Glutamatergic neuron (in vitro differentiated cells): ENCODE results near the gene INPP4A. TPM values are rescaled to one million over a fixed set of nuclear protein-coding genes. Genes with fewer than 3 reads are reported as not detected.

Experiments
- DNase-seq: peaks from one replicate; pipeline ENCODE4 v3.0.0; 2022
- H3K27ac Mint-ChIP-seq: one replicate; pipeline ENCODE4 v1.8.0; 2020; ENCODE audit warnings: mild to moderate bottlenecking, mixed read lengths, inconsistent platforms; ENCODE audit not compliant: unreplicated experiment
- H3K27me3 Mint-ChIP-seq: one replicate; pipeline ENCODE4 v1.8.0; 2020; ENCODE audit warnings: mild to moderate bottlenecking, moderate library complexity, mixed read lengths, inconsistent platforms; ENCODE audit not compliant: unreplicated experiment
- H3K36me3 Mint-ChIP-seq: one replicate; pipeline ENCODE4 v1.8.0; 2020; ENCODE audit warnings: mild to moderate bottlenecking, mixed read lengths, inconsistent platforms; ENCODE audit not compliant: unreplicated experiment
- H3K4me1 Mint-ChIP-seq: one replicate; pipeline ENCODE4 v1.8.0; 2020; ENCODE audit warnings: mild to moderate bottlenecking, low read depth, mixed read lengths, inconsistent platforms; ENCODE audit not compliant: unreplicated experiment
- H3K4me3 Mint-ChIP-seq: one replicate; pipeline ENCODE4 v1.8.0; 2020; ENCODE audit warnings: mild to moderate bottlenecking, mixed read lengths, inconsistent platforms; ENCODE audit not compliant: unreplicated experiment
- H3K9me3 Mint-ChIP-seq: one replicate; pipeline ENCODE4 v1.8.0; 2020; ENCODE audit warnings: mild to moderate bottlenecking, moderate library complexity, mixed read lengths, inconsistent platforms; ENCODE audit not compliant: unreplicated experiment
- CTCF ChIP-seq: fragments of 200-600 bp; sonication (generic); IDR thresholded peaks from one replicate; pipeline ENCODE4 v1.5.0; 2021; ENCODE audit not compliant: partially characterized antibody, unreplicated experiment
- total RNA-seq: library from RNA; stranded (reverse); fragmentation: NEBNext Ultra II Directional; extraction: Animal tissue kit (Norgen Biotek cat#: 25700); gene quantifications from one replicate; pipeline ENCODE4 v1.2.1, GENCODE V29; 2021; ENCODE audit not compliant: unreplicated experiment

INPP4A gene
- total RNA-seq, 1 donor from 2014 or later: 54.5 TPM

GRCh38 chr2:98506881-98507280 lies 62.2 kb downstream of the INPP4A start:
- Mint-ChIP-seq H3K27ac (no peak overlapping the region), H3K36me3 (no peaks in the 10 kb centered on the region), H3K27me3 (peaks cover 4% of the 10 kb centered on the region), H3K4me3 (no peak overlapping the region), H3K9me3 (peaks cover 5% of the 10 kb centered on the region), H3K4me1 (peaks cover 2% of the 10 kb centered on the region)
- no peak for DNase-seq
- TF ChIP-seq CTCF: no peak

DNA sequence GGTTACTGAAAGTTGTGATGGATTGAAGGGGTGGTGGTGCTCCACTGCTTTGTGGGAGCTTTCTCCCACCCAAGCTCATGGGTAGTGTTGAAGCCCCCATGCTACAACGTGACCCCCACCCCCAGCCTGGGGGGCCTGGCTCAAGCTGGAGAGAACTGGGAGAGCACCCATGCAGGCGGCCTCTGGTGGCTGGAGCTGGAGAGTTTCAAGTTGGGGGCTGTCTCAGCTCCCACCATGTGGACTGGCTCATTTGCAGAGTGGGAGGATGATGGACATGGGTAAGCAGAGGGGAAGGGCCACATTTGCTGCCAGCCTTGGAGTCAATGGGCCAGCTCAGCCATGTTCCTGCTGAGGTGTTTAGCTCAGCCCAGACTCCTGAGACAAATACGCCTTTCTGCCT lies 62.8 kb downstream of the INPP4A start:
- peaks cover 3% of the 10 kb centered on the region for H3K9me3 Mint-ChIP-seq
- no peak for TF ChIP-seq CTCF
- peaks cover 2% of the 10 kb centered on the region for H3K4me1 Mint-ChIP-seq
- peak overlapping the region; percentile 2 for H3K27ac Mint-ChIP-seq
- H3K4me3 Mint-ChIP-seq: no peak overlapping the region
- peaks cover 4% of the 10 kb centered on the region for H3K27me3 Mint-ChIP-seq
- no peak for DNase-seq
- no peaks in the 10 kb centered on the region for H3K36me3 Mint-ChIP-seq

DNA sequence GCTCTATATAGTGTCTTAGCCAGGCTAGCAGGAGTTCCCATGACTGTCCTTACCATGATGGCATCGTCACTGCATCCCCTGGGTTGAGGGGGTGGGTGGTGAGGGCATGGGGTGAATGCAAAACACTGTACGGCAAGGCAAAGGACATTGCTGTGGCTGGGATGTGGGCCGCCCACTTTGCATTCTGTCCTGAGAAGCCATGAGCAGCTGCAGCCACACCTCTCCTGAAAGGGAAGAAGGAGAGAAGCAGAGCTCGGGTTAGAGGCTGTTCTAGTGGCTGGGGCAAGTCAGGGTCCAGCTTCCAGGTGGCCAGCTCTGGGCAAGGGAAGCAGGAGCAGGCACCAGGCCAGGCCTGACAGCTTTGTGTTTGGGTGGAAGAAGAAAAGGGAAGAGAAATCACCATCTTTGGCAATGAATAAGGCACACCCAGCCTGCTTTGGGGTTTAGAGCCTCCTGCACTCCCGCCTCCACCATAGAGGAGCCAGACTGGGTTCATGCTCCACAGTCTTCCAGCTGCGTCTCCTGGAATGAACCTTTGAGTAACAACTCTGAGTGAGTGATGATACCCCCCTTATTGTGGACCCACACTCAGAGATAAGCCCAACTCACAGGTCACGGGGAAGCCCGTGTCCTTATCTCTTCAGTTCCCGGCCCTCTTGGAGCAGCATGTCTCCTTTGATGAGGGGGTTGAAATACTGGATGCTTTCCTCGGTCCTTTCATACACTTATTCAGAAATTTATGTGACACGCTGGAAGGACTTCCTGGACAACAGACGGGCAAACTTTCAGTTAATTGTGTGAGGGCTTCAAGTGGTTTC lies 63.4 kb downstream of the INPP4A start:
- peaks cover 4% of the 10 kb centered on the region for H3K27me3 Mint-ChIP-seq
- H3K27ac Mint-ChIP-seq: no peak overlapping the region
- TF ChIP-seq CTCF: no peak
- no peak overlapping the region for H3K4me3 Mint-ChIP-seq
- peaks cover 3% of the 10 kb centered on the region for H3K9me3 Mint-ChIP-seq
- no peak for DNase-seq
- H3K4me1 Mint-ChIP-seq: peaks cover 2% of the 10 kb centered on the region
- no peaks in the 10 kb centered on the region for H3K36me3 Mint-ChIP-seq

GRCh38 chr2:98508709-98509066 lies 64.0 kb downstream of the INPP4A start:
- Mint-ChIP-seq H3K4me1 (peaks cover 2% of the 10 kb centered on the region), H3K27ac (no peak overlapping the region), H3K4me3 (no peak overlapping the region), H3K9me3 (peaks cover 3% of the 10 kb centered on the region), H3K36me3 (no peaks in the 10 kb centered on the region), H3K27me3 (peaks cover 4% of the 10 kb centered on the region)
- no peak for TF ChIP-seq CTCF
- no peak for DNase-seq

GRCh38 chr2:98509542-98510321 lies 65.1 kb downstream of the INPP4A start:
- Mint-ChIP-seq H3K4me3 (no peak overlapping the region), H3K4me1 (peaks cover 1% of the 10 kb centered on the region), H3K27me3 (peaks cover 4% of the 10 kb centered on the region), H3K27ac (no peak overlapping the region), H3K9me3 (peaks cover 3% of the 10 kb centered on the region), H3K36me3 (no peaks in the 10 kb centered on the region)
- no peak for DNase-seq
- TF ChIP-seq CTCF: no peak
